RWPE1 (cell line): Measurements from ENCODE around the gene RASGRF2.

Source experiments
- CTCF ChIA-PET: fragments of 350-600 bp; sonication (Branson Sonifier 250); formaldehyde crosslinking; extraction: SDS; loops from one replicate; lab custom pipeline; 2021; lab: Yijun Ruan, JAX
- POLR2A ChIA-PET: fragments of 400-600 bp; formaldehyde crosslinking; extraction: SDS; loops from one replicate; lab custom pipeline; 2020; ENCODE audit warnings: antibody characterized with exemption; ENCODE audit not compliant: low non-redundant PET; lab: Yijun Ruan, JAX
- DNase-seq: peaks from one replicate; pipeline ENCODE4 v3.0.0; 2012; ENCODE audit warnings: low spot score
- H3K27ac ChIP-seq: fragments of 450-650 bp; 2 replicates; pipeline ENCODE4 v1.5.1; 2017
- CTCF ChIP-seq: fragments of 450-650 bp; conservative IDR thresholded peaks from 2 replicates; pipeline ENCODE4 v1.5.1; 2017; ENCODE audit warnings: low read depth, mild to moderate bottlenecking

The RASGRF2 gene

GRCh38 chr5:80937584-80938356 is 22.4 kb upstream of the RASGRF2 start:
- no peak overlapping the region for H3K27ac ChIP-seq

GRCh38 chr5:80941496-80941895 is 18.7 kb upstream of the RASGRF2 start:
- ChIA-PET CTCF (interaction anchor here (0.7 kb wide), 1 partner anchor 385 kb away, joined by 3 read pairs; no protein-coding TSS in a partner anchor), POLR2A (interaction anchor here (0.5 kb wide), 1 partner anchor 176 kb away, joined by 3 read pairs; no protein-coding TSS in a partner anchor)
- H3K27ac ChIP-seq: no peak overlapping the region
- DNase-seq: peak; percentile 38
- no peak for TF ChIP-seq CTCF

More at GRCh38 chr5:80937584-80938356, 22.4 kb upstream of the RASGRF2 start:
- peak; percentile 41 for DNase-seq
- no peak for TF ChIP-seq CTCF
- POLR2A ChIA-PET: no interaction called here
- CTCF ChIA-PET: interaction anchor here (0.6 kb wide), 1 partner anchor 112 kb away, joined by 3 read pairs; no protein-coding TSS in a partner anchor

GRCh38 chr5:80951366-80951765 is 8.8 kb upstream of the RASGRF2 start:
- ChIA-PET POLR2A (no interaction called here), CTCF (no interaction called here)
- no peak for DNase-seq
- no peak for TF ChIP-seq CTCF
- H3K27ac ChIP-seq: no peak overlapping the region

GRCh38 chr5:80953587-80953986 is 6.6 kb upstream of the RASGRF2 start:
- TF ChIP-seq CTCF: no peak
- H3K27ac ChIP-seq: no peak overlapping the region
- POLR2A ChIA-PET: no interaction called here
- DNase-seq: no peak
- CTCF ChIA-PET: interaction anchor here (0.6 to 1.1 kb wide), 2 partner anchors 116 to 472 kb away, joined by 3 read pairs; no protein-coding TSS in a partner anchor

GRCh38 chr5:80955082-80955590 is 5.0 kb upstream of the RASGRF2 start:
- no peak overlapping the region for H3K27ac ChIP-seq

More at GRCh38 chr5:80955082-80955590, 5.0 kb upstream of the RASGRF2 start:
- ChIA-PET CTCF (no interaction called here), POLR2A (no interaction called here)
- no peak for DNase-seq
- no peak for TF ChIP-seq CTCF
